ENCODE measurements around the gene KIF5C.

KIF5C gene

DNA sequence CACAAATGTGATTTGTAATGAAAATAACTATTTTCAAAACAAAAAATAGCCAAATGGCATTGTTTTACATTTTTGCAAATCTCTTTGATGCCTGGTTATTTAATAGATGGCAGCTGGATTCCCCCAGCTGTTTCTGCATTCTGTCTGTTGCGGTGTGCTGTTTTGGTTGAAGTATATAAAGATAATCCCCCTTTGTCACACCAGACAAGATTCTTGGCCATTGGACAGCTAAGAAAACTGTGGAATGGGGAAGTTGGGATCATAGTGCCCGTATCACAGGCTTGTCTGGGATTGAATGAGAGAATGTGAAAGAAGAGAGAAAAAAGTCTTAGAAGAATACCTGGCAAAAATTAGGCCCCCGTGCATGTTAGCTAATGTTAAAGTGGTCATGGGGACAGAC is 144.0 kb downstream of the KIF5C start:
- DNase-seq (ENCODE audit: low spot score) = no peak

DNA sequence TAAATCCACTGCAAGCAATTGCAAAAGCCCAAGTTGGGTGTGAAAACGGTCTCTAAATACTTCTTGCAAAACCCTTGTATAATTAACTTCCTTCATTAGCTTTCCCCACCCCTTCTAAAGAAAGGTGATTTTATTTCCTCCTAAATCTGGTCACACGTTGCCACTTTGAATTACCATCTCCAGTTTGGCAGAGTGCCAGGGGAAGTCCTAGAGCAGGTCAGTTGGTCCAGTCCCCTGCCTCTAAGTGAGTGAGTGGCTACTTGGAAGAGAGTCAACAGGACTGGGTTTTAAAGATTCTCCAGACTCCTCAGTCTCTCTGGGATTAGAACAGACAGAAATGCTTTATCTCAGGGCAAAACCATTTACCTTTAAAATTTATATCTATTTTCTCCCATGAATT is 144.7 kb downstream of the KIF5C start:
- no peak for DNase-seq (ENCODE audit: low spot score)

DNA sequence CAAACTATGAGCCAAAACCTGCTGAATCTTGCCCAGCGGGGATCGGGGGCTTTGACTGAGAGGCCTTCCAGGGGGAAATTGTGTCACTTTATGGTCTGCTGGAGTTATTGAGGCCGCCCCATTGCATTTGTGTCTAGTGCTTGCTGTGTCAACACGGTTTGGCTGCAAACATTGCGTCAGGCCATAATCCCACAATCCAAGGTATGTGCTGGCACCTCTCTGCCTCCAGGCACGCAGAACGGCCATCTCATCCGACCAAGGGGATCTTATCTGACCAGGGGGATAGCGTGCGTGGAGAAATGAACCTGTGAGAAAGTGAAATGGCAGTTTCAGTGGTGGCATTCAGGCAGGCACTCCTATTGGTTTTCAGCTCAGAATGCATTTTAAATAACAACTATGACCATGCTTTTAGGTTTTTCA is 145.4 kb downstream of the KIF5C start:
- peak; percentile 80 for DNase-seq (ENCODE audit: low spot score)

- DNase-seq (ENCODE audit: low spot score) = no peak
These were observed 146.3 kb downstream of the KIF5C start for GRCh38 chr2:149021271-149021719.

GRCh38 chr2:149021761-149022160 is 146.7 kb downstream of the KIF5C start:
- no peak for DNase-seq (ENCODE audit: low spot score)

DNA sequence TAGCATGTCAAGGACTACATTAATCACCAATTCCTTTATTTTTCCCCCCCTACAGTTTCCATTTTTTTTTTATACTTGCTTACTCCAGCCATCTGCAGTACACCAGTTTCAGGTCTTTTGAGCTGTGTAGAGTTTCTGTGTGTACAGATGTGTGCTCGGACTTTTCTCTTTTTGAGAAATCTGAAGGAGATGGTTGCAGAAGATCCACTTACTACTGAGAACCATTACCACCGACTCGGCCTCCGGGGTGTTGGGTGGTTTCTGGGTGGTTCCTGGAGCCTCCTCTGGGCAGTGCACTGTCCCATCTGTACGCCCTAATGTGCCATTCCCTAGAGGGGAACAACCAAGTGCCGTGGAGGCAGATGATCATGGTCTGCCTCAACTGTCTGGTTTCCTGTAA is 148.1 kb downstream of the KIF5C start:
- DNase-seq (ENCODE audit: low spot score) = no peak

- DNase-seq (ENCODE audit: low spot score) = no peak
These were observed 152.7 kb downstream of the KIF5C start for GRCh38 chr2:149027590-149028250.

DNA sequence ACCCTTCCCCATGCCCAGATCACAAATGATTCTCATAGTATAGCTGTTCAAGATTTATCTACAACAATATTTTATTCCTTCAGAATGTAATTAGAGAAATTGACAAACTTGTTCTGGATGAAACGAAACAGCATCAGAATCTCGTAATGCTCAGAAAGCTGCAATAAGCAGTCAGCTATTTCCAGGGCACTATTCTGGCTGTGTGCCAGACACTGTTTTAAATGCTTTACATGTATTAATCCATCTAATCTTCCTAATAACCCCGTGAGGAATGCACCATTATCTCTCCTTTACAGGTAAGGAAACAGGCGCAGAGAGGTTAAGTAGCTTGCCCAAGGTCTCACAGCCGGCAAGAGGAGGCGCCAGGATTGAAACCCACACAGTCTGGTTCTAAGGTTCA is 153.3 kb downstream of the KIF5C start:
- DNase-seq (ENCODE audit: low spot score) = no peak

DNA sequence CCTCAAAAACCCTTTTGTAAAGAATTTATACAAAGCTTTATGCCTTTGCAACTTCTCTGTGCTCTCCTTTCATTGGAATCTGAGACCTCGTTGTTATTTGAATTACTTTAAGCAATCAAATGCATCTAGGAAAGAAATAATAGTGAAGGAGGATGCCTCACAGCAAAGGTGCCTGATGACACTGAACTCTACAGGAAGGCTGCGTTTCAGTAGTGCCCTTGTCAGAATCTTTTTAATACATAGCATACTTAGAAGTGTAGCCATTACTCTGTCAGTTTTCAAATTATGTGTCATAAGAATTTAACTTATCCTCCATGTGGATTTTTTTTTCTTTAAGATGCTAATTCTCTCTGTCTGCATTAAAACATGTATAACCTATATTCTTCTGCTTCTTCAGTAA is 153.9 kb downstream of the KIF5C start:
- no peak for DNase-seq (ENCODE audit: low spot score)

- DNase-seq (ENCODE audit: low spot score) = no peak
These were observed 154.4 kb downstream of the KIF5C start for GRCh38 chr2:149029307-149029965.

- DNase-seq (ENCODE audit: low spot score) = no peak
These were observed 156.4 kb downstream of the KIF5C start for GRCh38 chr2:149031396-149031795.

GRCh38 chr2:149033716-149034115 is 158.7 kb downstream of the KIF5C start:
- DNase-seq (ENCODE audit: low spot score) = no peak

- DNase-seq (ENCODE audit: low spot score) = no peak
These were observed 159.4 kb downstream of the KIF5C start for GRCh38 chr2:149034406-149034805.

DNA sequence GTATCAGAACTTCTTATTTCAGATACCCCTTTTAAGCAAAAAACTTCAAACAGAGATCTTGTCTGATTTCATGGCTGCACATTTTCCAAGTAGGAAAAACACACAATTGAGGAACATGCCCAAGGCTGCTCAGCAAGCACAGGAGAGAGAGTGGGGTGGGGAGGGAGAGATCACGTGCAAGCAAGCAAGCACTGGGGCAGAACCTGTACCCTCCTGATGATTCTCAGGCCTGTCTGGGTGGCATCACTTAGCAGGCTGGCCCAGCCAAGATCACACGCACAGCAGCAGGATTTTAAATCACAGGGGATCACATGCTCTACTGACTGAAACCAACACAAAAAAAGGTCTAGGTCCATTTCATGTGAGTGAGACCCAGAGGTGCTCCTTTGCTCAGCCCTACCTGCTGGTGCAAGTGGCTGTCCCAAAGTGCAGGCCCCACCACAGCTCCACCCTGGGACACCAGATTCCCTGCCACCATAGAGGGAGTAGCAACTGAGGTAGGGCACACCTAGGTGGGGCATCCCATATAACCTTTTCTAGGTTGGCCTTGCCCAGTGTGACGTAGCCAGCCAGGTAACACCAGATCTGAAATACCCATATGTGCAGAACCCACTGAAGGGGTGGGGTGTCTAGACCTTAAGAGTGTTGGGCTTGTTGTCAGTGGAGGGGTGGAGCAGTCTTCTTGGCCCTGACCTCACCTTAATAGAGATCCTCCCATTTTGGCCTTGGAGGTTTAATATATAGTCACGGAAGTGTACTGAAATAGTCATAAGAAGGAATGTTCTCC is 161.7 kb downstream of the KIF5C start:
- DNase-seq (ENCODE audit: low spot score) = no peak

GRCh38 chr2:149037851-149038250 is 162.8 kb downstream of the KIF5C start:
- DNase-seq (ENCODE audit: low spot score) = peak; percentile 83

DNA sequence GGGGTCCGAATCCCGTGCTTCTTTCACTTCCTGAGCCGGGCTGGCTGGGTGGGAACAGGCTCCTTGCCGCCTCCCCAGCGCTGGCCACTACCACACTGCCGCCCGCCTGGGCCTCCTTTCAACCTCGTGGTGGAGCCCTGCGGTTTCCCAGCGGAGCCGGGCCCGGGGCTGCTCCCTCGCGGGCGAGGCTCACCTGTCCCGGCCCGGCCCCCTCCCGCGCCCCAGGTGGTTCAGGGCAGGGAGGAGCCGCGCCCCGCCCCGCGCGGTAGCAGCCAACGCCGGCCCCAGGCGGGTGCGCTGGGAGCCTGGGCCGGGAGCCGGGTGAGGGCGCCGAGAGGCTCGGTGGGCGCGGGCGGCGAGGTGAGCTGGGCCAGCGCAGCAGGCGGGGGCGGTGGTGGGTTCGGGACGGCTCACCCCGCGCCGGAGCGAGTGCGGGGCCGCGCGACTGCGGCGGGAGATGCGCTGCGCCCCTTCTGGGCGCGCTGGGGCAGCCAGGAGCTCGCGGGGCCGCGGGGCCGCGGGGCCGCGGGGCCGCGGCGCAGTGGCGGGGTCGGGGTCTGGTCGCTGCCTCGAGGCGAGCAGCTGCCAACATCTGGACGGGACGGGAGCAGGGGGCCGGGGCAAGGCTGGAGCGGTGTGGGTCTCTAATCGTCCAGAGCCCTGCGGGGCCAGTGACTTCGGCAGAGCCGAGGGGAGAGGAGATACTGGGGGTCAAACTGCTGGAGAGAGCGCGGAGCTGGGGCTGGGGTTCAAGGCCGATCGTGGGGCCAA is 163.6 kb downstream of the KIF5C start, which contains the start of gene LYPD6B:
TSS of gene LYPD6B (plus strand) at position 258 of the 771 bp plus-strand sequence. CDS start 92,250 bp downstream, outside the sequence.
- peak; percentile 62 for DNase-seq (ENCODE audit: low spot score)

DNA sequence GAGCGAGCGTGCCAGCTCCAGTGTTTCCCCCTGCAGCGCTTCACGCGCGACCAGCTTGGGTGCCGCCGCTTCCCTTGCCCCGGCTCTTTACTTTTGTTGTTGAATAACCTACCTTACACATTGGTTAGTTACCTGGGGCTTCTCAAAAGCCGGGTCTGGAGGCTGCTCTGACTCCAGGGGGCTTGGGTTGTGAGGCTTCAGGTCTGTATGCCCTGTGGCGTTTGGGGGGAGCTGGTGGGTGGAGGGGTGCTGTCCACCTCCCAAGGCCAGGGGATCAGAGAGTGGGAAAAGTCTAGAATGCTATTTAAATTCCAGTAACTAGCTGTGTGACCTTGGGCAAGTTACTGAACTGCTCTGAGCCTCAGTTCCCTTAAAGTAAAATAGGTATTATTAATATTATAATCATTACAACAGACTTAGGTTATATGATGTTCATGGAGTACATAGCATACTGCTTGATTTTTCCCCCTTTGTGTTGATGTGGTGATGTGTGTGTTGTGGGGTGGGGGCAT is 164.2 kb downstream of the KIF5C start:
- DNase-seq (ENCODE audit: low spot score) = no peak

DNA sequence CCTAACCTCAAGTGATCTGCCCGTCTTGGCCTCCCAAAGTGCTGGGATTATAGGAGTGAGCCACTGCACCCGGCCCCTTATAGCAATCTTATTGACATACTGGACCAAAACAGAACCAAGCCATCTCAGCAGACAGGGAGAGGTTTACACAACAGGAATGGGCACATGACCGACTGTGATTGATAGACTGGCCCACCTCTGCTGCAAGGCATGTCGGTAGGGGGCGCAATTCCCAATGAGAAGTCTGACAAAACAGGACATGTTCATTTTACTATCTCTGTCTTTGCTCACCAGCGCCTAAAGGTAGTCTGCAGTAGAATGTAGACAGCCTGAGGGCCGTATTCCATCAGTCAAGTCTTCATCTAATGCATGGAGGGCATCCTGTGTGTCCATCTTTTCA is 165.4 kb downstream of the KIF5C start:
- DNase-seq (ENCODE audit: low spot score) = peak; percentile 68

- no peak for DNase-seq (ENCODE audit: low spot score)
These were observed 166.5 kb downstream of the KIF5C start for GRCh38 chr2:149041482-149041881.

DNA sequence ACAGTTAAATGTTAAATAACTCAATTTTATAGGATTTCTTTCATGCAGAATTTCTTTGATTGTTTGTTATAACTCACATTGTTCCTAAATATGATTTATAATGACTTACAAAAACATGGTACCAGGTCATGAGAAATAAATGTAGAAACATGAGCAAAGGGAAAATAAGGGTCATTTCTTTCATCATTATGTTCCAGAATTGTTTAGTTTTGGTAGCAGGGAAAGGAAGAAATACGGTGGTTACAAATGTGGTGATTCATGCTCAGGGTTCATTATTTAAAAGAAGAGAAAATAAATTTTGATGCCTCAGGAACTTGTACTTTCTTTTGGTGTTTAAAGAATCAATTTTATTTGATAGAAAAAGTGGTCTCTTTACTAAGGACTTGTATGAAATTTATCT is 167.9 kb downstream of the KIF5C start:
- DNase-seq (ENCODE audit: low spot score) = no peak

GRCh38 chr2:149044500-149044899 is 169.5 kb downstream of the KIF5C start:
- DNase-seq (ENCODE audit: low spot score) = no peak

- no peak for DNase-seq (ENCODE audit: low spot score)
These were observed 172.1 kb downstream of the KIF5C start for GRCh38 chr2:149047118-149047517.
